Pons (tissue), 1 donor: ENCODE results near the gene IFNA8.
"Not testable (repeated sequence)": the region's sequence is repeated elsewhere in the genome, so short reads cannot be mapped to it uniquely, and the experiment has no call there.

Experiments
- DNase-seq: peaks from one replicate; pipeline ENCODE4 v3.0.0-alpha.2; 2016; ENCODE audit warnings: low spot score

IFNA8 gene

GRCh38 chr9:21408817-21409216, at the start of gene IFNA8:
Gene IFNA8, plus strand, starts transcription at chr9:21409117. Its CDS starts 60 bp downstream, at chr9:21409177.
- DNase-seq: no peak

- DNase-seq: no peak
Observed at GRCh38 chr9:21362287-21362686, 46.6 kb upstream of the IFNA8 start.

- DNase-seq: not testable (repeated sequence)
Observed at GRCh38 chr9:21367169-21367568, 41.7 kb upstream of the IFNA8 start.

- no peak for DNase-seq
Observed at GRCh38 chr9:21367957-21368356, 41.0 kb upstream of the IFNA8 start, which contains the start of gene IFNA13. Gene IFNA13, minus strand, starts transcription at chr9:21368057. Its CDS starts 47 bp downstream, at chr9:21368010.

GRCh38 chr9:21371467-21371866, 37.5 kb upstream of the IFNA8 start:
- DNase-seq: not testable (repeated sequence)

GRCh38 chr9:21381448-21382339, 27.2 kb upstream of the IFNA8 start:
- peak; percentile 59 for DNase-seq

GRCh38 chr9:21383627-21384026, 25.3 kb upstream of the IFNA8 start:
- DNase-seq: no peak

- DNase-seq: no peak
Observed at GRCh38 chr9:21385131-21385670, 23.7 kb upstream of the IFNA8 start, which contains the start of gene IFNA2. Gene IFNA2, minus strand, starts transcription at chr9:21385398. Its CDS starts 69 bp downstream, at chr9:21385329.

GRCh38 chr9:21392270-21392669, 16.6 kb upstream of the IFNA8 start:
- DNase-seq: no peak

- DNase-seq: no peak
Observed at GRCh38 chr9:21395778-21396717, 12.9 kb upstream of the IFNA8 start.

GRCh38 chr9:21398955-21399489, 9.9 kb upstream of the IFNA8 start:
- DNase-seq: no peak

- DNase-seq: no peak
Observed at GRCh38 chr9:21399956-21400355, 9.0 kb upstream of the IFNA8 start.

- no peak for DNase-seq
Observed at GRCh38 chr9:21402386-21403251, 6.3 kb upstream of the IFNA8 start.

- DNase-seq: no peak
Observed at GRCh38 chr9:21404146-21404545, 4.8 kb upstream of the IFNA8 start.

- DNase-seq: no peak
Observed at GRCh38 chr9:21412107-21412506, 3.2 kb downstream of the IFNA8 start.

GRCh38 chr9:21413151-21413550, 4.2 kb downstream of the IFNA8 start:
- DNase-seq: no peak

- DNase-seq: no peak
Observed at GRCh38 chr9:21413624-21414023, 4.7 kb downstream of the IFNA8 start.

GRCh38 chr9:21414220-21414940, 5.5 kb downstream of the IFNA8 start:
- DNase-seq: no peak

- DNase-seq: no peak
Observed at GRCh38 chr9:21415493-21416267, 6.8 kb downstream of the IFNA8 start.
